ENCODE data around the gene SLC26A4.
"Not testable (repeated sequence)": the region's sequence is repeated elsewhere in the genome, so short reads cannot be mapped to it uniquely, and the experiment has no call there.

SLC26A4 gene

GRCh38 chr7:107638594-107638993, 22.0 kb upstream of the SLC26A4 start:
- WGBS (ENCODE audit: extremely low coverage, insufficient coverage, insufficient read length): no CpG with 5 or more reads among the region's 1 CpG
- Histone ChIP-seq H3K4me3 (ENCODE audit: low read depth, low read length) (no peak overlapping the region), H3K4me1 (ENCODE audit: control insufficient read depth in 1 of 2, insufficient read depth in 2 of 2, low read length in 2 of 2) (no peaks in the 10 kb centered on the region)

GRCh38 chr7:107639070-107639469, 21.6 kb upstream of the SLC26A4 start:
- DNase-seq; H3K36me3 ChIP-seq (ENCODE audit: control insufficient read depth in 1 of 2, insufficient read depth in 2 of 2, low read length in 2 of 2); H2BK12ac ChIP-seq (ENCODE audit: low read length); H4K12ac ChIP-seq (ENCODE audit: low read depth, low read length); H3K9ac ChIP-seq (ENCODE audit: low read length); H2AFZ ChIP-seq (ENCODE audit: insufficient read depth, low read length, poor library complexity); H3K79me2 ChIP-seq (ENCODE audit: control insufficient read depth, insufficient read depth, low read length, poor library complexity); H3K23ac ChIP-seq (ENCODE audit: low read length); H4K8ac ChIP-seq (ENCODE audit: low read depth, low read length); H2BK5ac ChIP-seq (ENCODE audit: low read depth, low read length, poor library complexity); H3K27ac ChIP-seq (ENCODE audit: low read depth, low read length); H2AK5ac ChIP-seq (ENCODE audit: low read length); H2BK120ac ChIP-seq (ENCODE audit: insufficient read depth, low read length, poor library complexity); H3K4me2 ChIP-seq (ENCODE audit: low read length); H3K14ac ChIP-seq (ENCODE audit: low read length); H3K9me3 ChIP-seq (ENCODE audit: insufficient read depth, low read depth, low read length); H4K91ac ChIP-seq (ENCODE audit: low read depth, low read length); H3K4me3 ChIP-seq (ENCODE audit: low read depth, low read length); H3K27me3 ChIP-seq (ENCODE audit: insufficient read depth, low read length); H3K79me1 ChIP-seq (ENCODE audit: low read length); H3K4ac ChIP-seq (ENCODE audit: low read depth, low read length); H3K18ac ChIP-seq (ENCODE audit: low read length); H3K4me1 ChIP-seq (ENCODE audit: control insufficient read depth in 1 of 2, insufficient read depth in 2 of 2, low read length in 2 of 2): not testable (repeated sequence)
- WGBS (ENCODE audit: extremely low coverage, insufficient coverage, insufficient read length): no CpG with 5 or more reads among the region's 2 CpGs

More at GRCh38 chr7:107638594-107638993, 22.0 kb upstream of the SLC26A4 start:
- Histone ChIP-seq H3K36me3 (ENCODE audit: control insufficient read depth in 1 of 2, insufficient read depth in 2 of 2, low read length in 2 of 2) (no peaks in the 10 kb centered on the region), H3K14ac (ENCODE audit: low read length) (no peak overlapping the region), H3K27me3 (ENCODE audit: insufficient read depth, low read length) (no peaks in the 10 kb centered on the region), H4K91ac (ENCODE audit: low read depth, low read length) (no peak overlapping the region), H3K23ac (ENCODE audit: low read length) (no peak overlapping the region), H2BK5ac (ENCODE audit: low read depth, low read length, poor library complexity) (no peak overlapping the region), H2AK5ac (ENCODE audit: low read length) (no peak overlapping the region), H3K4me2 (ENCODE audit: low read length) (no peak overlapping the region), H3K9me3 (ENCODE audit: insufficient read depth, low read depth, low read length) (no peaks in the 10 kb centered on the region), H3K4ac (ENCODE audit: low read depth, low read length) (no peak overlapping the region), H2BK120ac (ENCODE audit: insufficient read depth, low read length, poor library complexity) (no peak overlapping the region), H2AFZ (ENCODE audit: insufficient read depth, low read length, poor library complexity) (no peak overlapping the region), H3K18ac (ENCODE audit: low read length) (no peak overlapping the region), H2BK12ac (ENCODE audit: low read length) (no peak overlapping the region), H3K79me2 (ENCODE audit: control insufficient read depth, insufficient read depth, low read length, poor library complexity) (no peaks in the 10 kb centered on the region), H3K9ac (ENCODE audit: low read length) (no peak overlapping the region), H3K27ac (ENCODE audit: low read depth, low read length) (no peak overlapping the region), H4K8ac (ENCODE audit: low read depth, low read length) (no peak overlapping the region), H3K79me1 (ENCODE audit: low read length) (no peaks in the 10 kb centered on the region), H4K12ac (ENCODE audit: low read depth, low read length) (no peak overlapping the region)
- DNase-seq: no peak

DNA sequence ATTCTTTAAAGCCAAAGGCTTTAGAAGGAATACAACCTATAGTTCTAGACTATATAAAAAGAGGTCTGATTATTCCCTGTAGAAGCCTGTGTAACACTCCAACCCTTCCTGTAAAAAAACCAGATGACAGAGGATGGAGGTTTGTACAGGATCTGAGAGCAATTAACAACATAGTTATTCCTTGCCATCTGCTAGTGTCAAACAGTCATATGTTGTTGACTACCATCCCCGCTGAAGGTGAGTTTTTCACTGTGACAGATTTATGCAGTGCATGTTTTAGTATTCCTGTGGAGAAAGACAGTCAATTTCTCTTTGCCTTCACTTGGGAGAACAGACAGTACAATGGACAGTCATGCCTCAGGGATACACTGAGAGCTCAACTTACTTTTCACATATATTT, 19.0 kb upstream of the SLC26A4 start:
- Histone ChIP-seq H3K79me1 (ENCODE audit: low read length) (no peaks in the 10 kb centered on the region), H3K27ac (ENCODE audit: low read depth, low read length) (no peak overlapping the region), H2BK12ac (ENCODE audit: low read length) (no peak overlapping the region), H2BK5ac (ENCODE audit: low read depth, low read length, poor library complexity) (no peak overlapping the region), H3K79me2 (ENCODE audit: control insufficient read depth, insufficient read depth, low read length, poor library complexity) (no peaks in the 10 kb centered on the region), H4K12ac (ENCODE audit: low read depth, low read length) (no peak overlapping the region), H4K91ac (ENCODE audit: low read depth, low read length) (no peak overlapping the region), H3K9ac (ENCODE audit: low read length) (no peak overlapping the region), H3K36me3 (ENCODE audit: control insufficient read depth in 1 of 2, insufficient read depth in 2 of 2, low read length in 2 of 2) (no peaks in the 10 kb centered on the region), H3K18ac (ENCODE audit: low read length) (no peak overlapping the region), H3K4me2 (ENCODE audit: low read length) (no peak overlapping the region), H3K4ac (ENCODE audit: low read depth, low read length) (no peak overlapping the region), H2AK5ac (ENCODE audit: low read length) (no peak overlapping the region), H3K14ac (ENCODE audit: low read length) (no peak overlapping the region), H3K9me3 (ENCODE audit: insufficient read depth, low read depth, low read length) (no peaks in the 10 kb centered on the region), H3K4me1 (ENCODE audit: control insufficient read depth in 1 of 2, insufficient read depth in 2 of 2, low read length in 2 of 2) (no peaks in the 10 kb centered on the region), H2AFZ (ENCODE audit: insufficient read depth, low read length, poor library complexity) (no peak overlapping the region), H2BK120ac (ENCODE audit: insufficient read depth, low read length, poor library complexity) (no peak overlapping the region), H4K8ac (ENCODE audit: low read depth, low read length) (no peak overlapping the region), H3K23ac (ENCODE audit: low read length) (no peak overlapping the region), H3K27me3 (ENCODE audit: insufficient read depth, low read length) (no peaks in the 10 kb centered on the region), H3K4me3 (ENCODE audit: low read depth, low read length) (no peak overlapping the region)
- no peak for DNase-seq
- no CpG with 5 or more reads among the region's 1 CpG for WGBS (ENCODE audit: extremely low coverage, insufficient coverage, insufficient read length)

DNA sequence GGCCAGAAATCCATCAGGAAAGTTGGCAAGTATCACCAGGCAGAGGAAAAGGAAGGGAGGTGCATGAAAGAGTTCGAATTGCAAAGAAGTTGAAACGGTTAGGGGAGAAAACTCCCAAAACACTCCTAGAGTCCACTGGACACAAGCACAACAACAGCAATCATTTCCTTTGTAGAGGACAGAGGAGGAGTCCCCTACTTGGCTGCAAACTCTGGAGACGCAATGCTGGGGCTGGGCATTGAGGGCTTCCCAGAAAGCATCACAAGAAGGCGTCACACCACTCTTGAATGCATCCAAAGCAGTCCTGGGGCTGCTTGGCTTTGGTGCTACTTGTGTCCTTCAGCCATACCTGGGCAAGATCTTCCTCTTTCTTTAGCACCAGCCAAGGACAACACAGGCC, 18.1 kb upstream of the SLC26A4 start:
- Histone ChIP-seq H3K79me2 (ENCODE audit: control insufficient read depth, insufficient read depth, low read length, poor library complexity) (no peaks in the 10 kb centered on the region), H3K79me1 (ENCODE audit: low read length) (no peaks in the 10 kb centered on the region), H2BK12ac (ENCODE audit: low read length) (no peak overlapping the region), H4K8ac (ENCODE audit: low read depth, low read length) (no peak overlapping the region), H4K91ac (ENCODE audit: low read depth, low read length) (no peak overlapping the region), H3K27ac (ENCODE audit: low read depth, low read length) (no peak overlapping the region), H3K27me3 (ENCODE audit: insufficient read depth, low read length) (no peaks in the 10 kb centered on the region), H3K23ac (ENCODE audit: low read length) (no peak overlapping the region), H3K18ac (ENCODE audit: low read length) (no peak overlapping the region), H2BK120ac (ENCODE audit: insufficient read depth, low read length, poor library complexity) (no peak overlapping the region), H4K12ac (ENCODE audit: low read depth, low read length) (no peak overlapping the region), H3K4me2 (ENCODE audit: low read length) (no peak overlapping the region), H2BK5ac (ENCODE audit: low read depth, low read length, poor library complexity) (no peak overlapping the region), H3K4me1 (ENCODE audit: control insufficient read depth in 1 of 2, insufficient read depth in 2 of 2, low read length in 2 of 2) (no peaks in the 10 kb centered on the region), H3K9me3 (ENCODE audit: insufficient read depth, low read depth, low read length) (no peaks in the 10 kb centered on the region), H3K36me3 (ENCODE audit: control insufficient read depth in 1 of 2, insufficient read depth in 2 of 2, low read length in 2 of 2) (no peaks in the 10 kb centered on the region), H3K4me3 (ENCODE audit: low read depth, low read length) (no peak overlapping the region), H3K4ac (ENCODE audit: low read depth, low read length) (no peak overlapping the region), H3K9ac (ENCODE audit: low read length) (no peak overlapping the region), H2AK5ac (ENCODE audit: low read length) (no peak overlapping the region), H3K14ac (ENCODE audit: low read length) (no peak overlapping the region), H2AFZ (ENCODE audit: insufficient read depth, low read length, poor library complexity) (no peak overlapping the region)
- no peak for DNase-seq
- no CpG with 5 or more reads among the region's 4 CpGs for WGBS (ENCODE audit: extremely low coverage, insufficient coverage, insufficient read length)
